ENCODE data around the gene ANXA7.
A peak's percentile ranks its signal among the peaks of the same experiment; 100 is the strongest.
"Not testable (repeated sequence)": the region's sequence is repeated elsewhere in the genome, so short reads cannot be mapped to it uniquely, and the experiment has no call there.

The ANXA7 gene

GRCh38 chr10:73408061-73408460, 5.8 kb downstream of the ANXA7 start:
- DNase-seq (ENCODE audit: low read depth in 1 of 2, low spot score in 1 of 2), result no peak

GRCh38 chr10:73407495-73407894, 6.4 kb downstream of the ANXA7 start:
- no peak for DNase-seq (ENCODE audit: low read depth in 1 of 2, low spot score in 1 of 2)

- no peak for DNase-seq (ENCODE audit: low read depth in 1 of 2, low spot score in 1 of 2)
These were observed 7.0 kb downstream of the ANXA7 start for GRCh38 chr10:73406846-73407245.

- no peak for DNase-seq (ENCODE audit: low read depth in 1 of 2, low spot score in 1 of 2)
These were observed 8.3 kb downstream of the ANXA7 start for GRCh38 chr10:73405556-73405955.

- no peak for DNase-seq (ENCODE audit: low read depth in 1 of 2, low spot score in 1 of 2)
These were observed 9.2 kb downstream of the ANXA7 start for GRCh38 chr10:73404690-73405089.

- DNase-seq (ENCODE audit: low read depth in 1 of 2, low spot score in 1 of 2), result no peak
These were observed 12.2 kb downstream of the ANXA7 start for GRCh38 chr10:73401636-73402035.

- no peak for DNase-seq (ENCODE audit: low read depth in 1 of 2, low spot score in 1 of 2)
These were observed 14.8 kb downstream of the ANXA7 start for GRCh38 chr10:73399063-73399462.

GRCh38 chr10:73398024-73398423, 15.8 kb downstream of the ANXA7 start:
- no peak for DNase-seq (ENCODE audit: low read depth in 1 of 2, low spot score in 1 of 2)

GRCh38 chr10:73394325-73394724, 19.5 kb downstream of the ANXA7 start:
- not testable (repeated sequence) for DNase-seq (ENCODE audit: low read depth in 1 of 2, low spot score in 1 of 2)

- DNase-seq (ENCODE audit: low read depth in 1 of 2, low spot score in 1 of 2), result no peak
These were observed 25.6 kb downstream of the ANXA7 start for GRCh38 chr10:73388228-73388627.

GRCh38 chr10:73386583-73386982, 27.3 kb downstream of the ANXA7 start:
- DNase-seq (ENCODE audit: low read depth in 1 of 2, low spot score in 1 of 2), result no peak

GRCh38 chr10:73379064-73379748, 34.7 kb downstream of the ANXA7 start:
- no peak for DNase-seq (ENCODE audit: low read depth in 1 of 2, low spot score in 1 of 2)

- no peak for DNase-seq (ENCODE audit: low read depth in 1 of 2, low spot score in 1 of 2)
These were observed 37.2 kb downstream of the ANXA7 start for GRCh38 chr10:73376679-73377078.

- DNase-seq (ENCODE audit: low read depth in 1 of 2, low spot score in 1 of 2), result no peak
These were observed 45.6 kb downstream of the ANXA7 start for GRCh38 chr10:73368238-73368637.

- no peak for DNase-seq (ENCODE audit: low read depth in 1 of 2, low spot score in 1 of 2)
These were observed 47.2 kb downstream of the ANXA7 start for GRCh38 chr10:73366381-73367298.

- no peak for DNase-seq (ENCODE audit: low read depth in 1 of 2, low spot score in 1 of 2)
These were observed 48.9 kb downstream of the ANXA7 start for GRCh38 chr10:73364964-73365363.

GRCh38 chr10:73359492-73359891, 54.4 kb downstream of the ANXA7 start:
- DNase-seq (ENCODE audit: low read depth in 1 of 2, low spot score in 1 of 2), result no peak

- DNase-seq (ENCODE audit: low read depth in 1 of 2, low spot score in 1 of 2), result peak; percentile 81 to 84
These were observed 55.3 kb downstream of the ANXA7 start, which contains the start of gene CFAP70 for GRCh38 chr10:73358331-73359279. TSS of gene CFAP70 (minus strand) at chr10:73358864. CDS start at chr10:73354796, 4,068 bp downstream.

GRCh38 chr10:73357821-73358220, 56.0 kb downstream of the ANXA7 start:
- DNase-seq (ENCODE audit: low read depth in 1 of 2, low spot score in 1 of 2), result no peak

GRCh38 chr10:73357166-73357565, 56.7 kb downstream of the ANXA7 start:
- DNase-seq (ENCODE audit: low read depth in 1 of 2, low spot score in 1 of 2), result no peak

GRCh38 chr10:73344269-73344668, 69.6 kb downstream of the ANXA7 start:
- no peak for DNase-seq (ENCODE audit: low read depth in 1 of 2, low spot score in 1 of 2)
